ENCODE results near the gene RYR3. TPM values are rescaled to one million over a fixed set of nuclear protein-coding genes. Genes with fewer than 3 reads are reported as not detected.

The RYR3 gene
- polyA plus RNA-seq, 1 donor (not counting 4 experiments of a cell fraction or from before 2014, with no cell fraction given), result 0.04 TPM

GRCh38 chr15:33539825-33540573, 229.2 kb downstream of the RYR3 start:
- dilution Hi-C loops (cut with MboI; ENCODE audit: extremely low pct_ligation_motif_present, low sequenced_read_pairs), result no loop called here
- Histone ChIP-seq H3K4me2 (ENCODE audit: control insufficient read depth, extremely low read depth, insufficient read depth, low read depth, low read length) (no peak overlapping the region), H3K4me3 (ENCODE audit: control insufficient read depth in 2 of 3, extremely low read depth in 1 of 3, insufficient read depth in 2 of 3, low read depth in 1 of 3, low read length in 3 of 3) (no peak overlapping the region), H3K36me3 (ENCODE audit: control insufficient read depth in 2 of 2, extremely low read depth in 1 of 2, insufficient read depth in 2 of 2, low read length in 2 of 2) (no peaks in the 10 kb centered on the region), H2AFZ (ENCODE audit: control insufficient read depth, low read length) (no peak overlapping the region), H3K4me1 (ENCODE audit: control insufficient read depth, extremely low read depth, insufficient read depth, low read length) (no peaks in the 10 kb centered on the region), H3K9ac (ENCODE audit: control insufficient read depth, extremely low read depth, insufficient read depth, low read length) (no peak overlapping the region), H3K27ac (ENCODE audit: control insufficient read depth, insufficient read depth, low read length) (no peak overlapping the region), H3K79me2 (ENCODE audit: control insufficient read depth, insufficient read depth, low read length) (no peaks in the 10 kb centered on the region), H3K9me3 (ENCODE audit: control insufficient read depth, low read depth, low read length) (no peaks in the 10 kb centered on the region), H4K20me1 (ENCODE audit: control insufficient read depth, extremely low read depth, insufficient read depth, low read length) (no peaks in the 10 kb centered on the region), H3K9me1 (ENCODE audit: control insufficient read depth, extremely low read depth, insufficient read depth, low read length) (no peaks in the 10 kb centered on the region), H3K27me3 (ENCODE audit: control insufficient read depth, extremely low read depth, insufficient read depth, low read length) (peaks cover 7% of the 10 kb centered on the region)
- TF ChIP-seq EZH2 (IDR thresholded peaks at IDR 0.05; ENCODE audit: low read length), result no peak
- no peak for TF ChIP-seq CTCF (optimal IDR thresholded peaks at IDR 0.05 in 1 of 3, IDR thresholded peaks at IDR 0.05 in 1 of 3, conservative IDR thresholded peaks at IDR 0.05 in 1 of 3; ENCODE audit: extremely low read depth in 1 of 3, insufficient read depth in 2 of 3, low read length in 3 of 3)
- FAIRE-seq, result no peak
- DNase-seq (ENCODE audit: low read depth, low spot score), result no peak

GRCh38 chr15:33543957-33544356, 233.2 kb downstream of the RYR3 start:
- Histone ChIP-seq H3K4me1 (ENCODE audit: control insufficient read depth, extremely low read depth, insufficient read depth, low read length) (no peaks in the 10 kb centered on the region), H3K9me1 (ENCODE audit: control insufficient read depth, extremely low read depth, insufficient read depth, low read length) (no peaks in the 10 kb centered on the region), H3K9me3 (ENCODE audit: control insufficient read depth, low read depth, low read length) (no peaks in the 10 kb centered on the region), H3K27me3 (ENCODE audit: control insufficient read depth, extremely low read depth, insufficient read depth, low read length) (no peaks in the 10 kb centered on the region), H3K36me3 (ENCODE audit: control insufficient read depth in 2 of 2, extremely low read depth in 1 of 2, insufficient read depth in 2 of 2, low read length in 2 of 2) (no peaks in the 10 kb centered on the region), H4K20me1 (ENCODE audit: control insufficient read depth, extremely low read depth, insufficient read depth, low read length) (no peaks in the 10 kb centered on the region), H3K4me2 (ENCODE audit: control insufficient read depth, extremely low read depth, insufficient read depth, low read depth, low read length) (no peak overlapping the region), H3K79me2 (ENCODE audit: control insufficient read depth, insufficient read depth, low read length) (no peaks in the 10 kb centered on the region), H3K9ac (ENCODE audit: control insufficient read depth, extremely low read depth, insufficient read depth, low read length) (no peak overlapping the region), H3K27ac (ENCODE audit: control insufficient read depth, insufficient read depth, low read length) (no peak overlapping the region), H2AFZ (ENCODE audit: control insufficient read depth, low read length) (no peak overlapping the region), H3K4me3 (ENCODE audit: control insufficient read depth in 2 of 3, extremely low read depth in 1 of 3, insufficient read depth in 2 of 3, low read depth in 1 of 3, low read length in 3 of 3) (no peak overlapping the region)
- TF ChIP-seq EZH2 (IDR thresholded peaks at IDR 0.05; ENCODE audit: low read length), result no peak
- TF ChIP-seq CTCF (optimal IDR thresholded peaks at IDR 0.05 in 1 of 3, IDR thresholded peaks at IDR 0.05 in 1 of 3, conservative IDR thresholded peaks at IDR 0.05 in 1 of 3; ENCODE audit: extremely low read depth in 1 of 3, insufficient read depth in 2 of 3, low read length in 3 of 3), result no peak
- DNase-seq (ENCODE audit: low read depth, low spot score), result no peak
- dilution Hi-C loops (cut with MboI; ENCODE audit: extremely low pct_ligation_motif_present, low sequenced_read_pairs), result no loop called here
- FAIRE-seq, result no peak
